ENCODE measurements around the gene CDT1. TPM values are rescaled to one million over a fixed set of nuclear protein-coding genes. Genes with fewer than 3 reads are reported as not detected.
A peak's percentile ranks its signal among the peaks of the same experiment; 100 is the strongest.
"Not testable (repeated sequence)": the region's sequence is repeated elsewhere in the genome, so short reads cannot be mapped to it uniquely, and the experiment has no call there.

The CDT1 gene
- total RNA-seq, 2 experiments from 2014 or later: 136 to 182 TPM

GRCh38 chr16:88784856-88785105, 18.8 kb upstream of the CDT1 start:
- Mint-ChIP-seq H3K36me3 (ENCODE audit: low read depth) (no peaks in the 10 kb centered on the region), H3K4me3 (peak overlapping the region; percentile 66), H3K9me3 (ENCODE audit: low read depth) (no peaks in the 10 kb centered on the region), H3K4me1 (peaks cover 44% of the 10 kb centered on the region), H3K27ac (no peak overlapping the region), H3K27me3 (no peaks in the 10 kb centered on the region)
- intact Hi-C loops (cut with DNase I, micrococcal nuclease): loop anchor here (1.0 to 10.0 kb wide), 11 partner anchors 19 to 830 kb away; partner anchors contain the start of genes BANP (in 1 of the 2), CDT1 (in 1 of the 2), IL17C (in 1 of the 2) and MVD (in 1 of the 2)
- ChIA-PET POLR2A (no interaction called here), CTCF (interaction anchor here (0.6 to 6.4 kb wide), 4 partner anchors 25 to 148 kb away, joined by 3 to 59 read pairs (median 4); no protein-coding TSS in a partner anchor)
- ATAC-seq (no peak), DNase-seq (no peak)

- peak; percentile 5 for ATAC-seq
- Mint-ChIP-seq H3K9me3 (ENCODE audit: low read depth) (no peaks in the 10 kb centered on the region), H3K4me1 (peaks cover 44% of the 10 kb centered on the region), H3K27me3 (no peaks in the 10 kb centered on the region), H3K4me3 (peak within 1 kb of the TSS; percentile 66), H3K36me3 (ENCODE audit: low read depth) (no peaks in the 10 kb centered on the region), H3K27ac (peak within 1 kb of the TSS; percentile 78)
- intact Hi-C loops (cut with DNase I, micrococcal nuclease): loop anchor here (1.0 to 10.0 kb wide), 11 partner anchors 18 to 831 kb away; partner anchors contain the start of genes BANP (in 1 of the 2), CDT1 (in 1 of the 2), IL17C (in 1 of the 2) and MVD (in 1 of the 2)
- ChIA-PET POLR2A (interaction anchor here (0.5 kb wide), 1 partner anchor 17 kb away, joined by 5 read pairs; no protein-coding TSS in a partner anchor), CTCF (interaction anchor here (0.6 to 6.4 kb wide), 4 partner anchors 18 to 462 kb away, joined by 3 to 59 read pairs (median 3); no protein-coding TSS in a partner anchor)
- DNase-seq: peak; percentile 85
These were observed 18.3 kb upstream of the CDT1 start, which contains the start of gene PIEZO1 for GRCh38 chr16:88785106-88785924. Gene PIEZO1 (minus strand): TSS chr16:88785220. CDS start chr16:88784964, 256 bp downstream.

- CTCF ChIA-PET: interaction anchor here (0.6 to 1.5 kb wide), 7 partner anchors 13 to 65 kb away, joined by 3 to 6 read pairs (median 4); no protein-coding TSS in a partner anchor
- peaks cover 40% of the 10 kb centered on the region for H3K4me1 Mint-ChIP-seq
- DNase-seq (no peak), ATAC-seq (no peak)
- POLR2A ChIA-PET: interaction anchor here (0.6 kb wide), 1 partner anchor 10 kb away, joined by 3 read pairs; no protein-coding TSS in a partner anchor
- no peak overlapping the region for H3K4me3 Mint-ChIP-seq
- no peaks in the 10 kb centered on the region for H3K36me3 Mint-ChIP-seq (ENCODE audit: low read depth)
- H3K9me3 Mint-ChIP-seq (ENCODE audit: low read depth): no peaks in the 10 kb centered on the region
- no peak overlapping the region for H3K27ac Mint-ChIP-seq
- no peaks in the 10 kb centered on the region for H3K27me3 Mint-ChIP-seq
- intact Hi-C loops (cut with DNase I, micrococcal nuclease): loop anchor here (10.0 kb wide), 4 partner anchors 153 to 833 kb away; partner anchors contain the start of genes BANP (in 1 of the 2), IL17C (in 1 of the 2), SPG7 (in 1 of the 2) and ZFPM1 (in 1 of the 2)
These were observed 15.8 kb upstream of the CDT1 start for GRCh38 chr16:88787579-88788314.

GRCh38 chr16:88788749-88789148, 14.8 kb upstream of the CDT1 start:
- POLR2A ChIA-PET; CTCF ChIA-PET; H3K27me3 Mint-ChIP-seq; H3K9me3 Mint-ChIP-seq (ENCODE audit: low read depth); H3K4me3 Mint-ChIP-seq; H3K36me3 Mint-ChIP-seq (ENCODE audit: low read depth); ATAC-seq; H3K27ac Mint-ChIP-seq; DNase-seq: not testable (repeated sequence)
- peaks cover 38% of the 10 kb centered on the region for H3K4me1 Mint-ChIP-seq
- intact Hi-C loops (cut with DNase I, micrococcal nuclease): loop anchor here (10.0 kb wide), 4 partner anchors 154 to 834 kb away; partner anchors contain the start of genes BANP (in 1 of the 2), IL17C (in 1 of the 2), SPG7 (in 1 of the 2) and ZFPM1 (in 1 of the 2)

GRCh38 chr16:88789594-88789993, 14.0 kb upstream of the CDT1 start:
- Mint-ChIP-seq H3K4me1 (peaks cover 40% of the 10 kb centered on the region), H3K27me3 (no peaks in the 10 kb centered on the region), H3K4me3 (no peak overlapping the region), H3K36me3 (ENCODE audit: low read depth) (no peaks in the 10 kb centered on the region), H3K9me3 (ENCODE audit: low read depth) (no peaks in the 10 kb centered on the region), H3K27ac (no peak overlapping the region)
- CTCF ChIA-PET: no interaction called here
- intact Hi-C loops (cut with DNase I, micrococcal nuclease): loop anchor here (10.0 kb wide), 4 partner anchors 155 to 835 kb away; partner anchors contain the start of genes BANP (in 1 of the 2), IL17C (in 1 of the 2), SPG7 (in 1 of the 2) and ZFPM1 (in 1 of the 2)
- DNase-seq: no peak
- POLR2A ChIA-PET: no interaction called here
- no peak for ATAC-seq

- ChIA-PET CTCF (no interaction called here), POLR2A (interaction anchor here (0.6 kb wide), 1 partner anchor 171 kb away, joined by 3 read pairs; no protein-coding TSS in a partner anchor)
- intact Hi-C loops (cut with DNase I, micrococcal nuclease): no loop called here
These were observed 13.0 kb upstream of the CDT1 start for GRCh38 chr16:88790312-88791211.

GRCh38 chr16:88792078-88792550, 11.5 kb upstream of the CDT1 start:
- POLR2A ChIA-PET: interaction anchor here (1.5 kb wide), 1 partner anchor 13 kb away, joined by 4 read pairs; no protein-coding TSS in a partner anchor
- H3K27me3 Mint-ChIP-seq: no peaks in the 10 kb centered on the region
- no peak overlapping the region for H3K4me3 Mint-ChIP-seq
- intact Hi-C loops (cut with DNase I, micrococcal nuclease): no loop called here
- CTCF ChIA-PET: interaction anchor here (0.7 to 1.2 kb wide), 2 partner anchors 11 to 337 kb away, joined by 3 to 4 read pairs; partner anchors contain the start of gene CDT1
- DNase-seq: no peak
- H3K4me1 Mint-ChIP-seq: peaks cover 45% of the 10 kb centered on the region
- no peaks in the 10 kb centered on the region for H3K9me3 Mint-ChIP-seq (ENCODE audit: low read depth)
- no peak overlapping the region for H3K27ac Mint-ChIP-seq
- no peaks in the 10 kb centered on the region for H3K36me3 Mint-ChIP-seq (ENCODE audit: low read depth)
- no peak for ATAC-seq

More at GRCh38 chr16:88790312-88791211, 13.0 kb upstream of the CDT1 start:
- Mint-ChIP-seq H3K4me1 (peaks cover 45% of the 10 kb centered on the region), H3K36me3 (ENCODE audit: low read depth) (no peaks in the 10 kb centered on the region), H3K27ac (peak overlapping the region; percentile 79), H3K9me3 (ENCODE audit: low read depth) (no peaks in the 10 kb centered on the region), H3K27me3 (no peaks in the 10 kb centered on the region), H3K4me3 (peak overlapping the region; percentile 61)
- DNase-seq: peak; percentile 83
- peak; percentile 82 for ATAC-seq

- POLR2A ChIA-PET: interaction anchor here (1.4 to 1.5 kb wide), 2 partner anchors 10 to 14 kb away, joined by 4 read pairs; no protein-coding TSS in a partner anchor
- CTCF ChIA-PET: interaction anchor here (1.2 to 2.2 kb wide), 3 partner anchors 10 to 18 kb away, joined by 4 to 8 read pairs (median 4); partner anchors contain the start of genes APRT and CDT1
- H3K9me3 Mint-ChIP-seq (ENCODE audit: low read depth): no peaks in the 10 kb centered on the region
- H3K27me3 Mint-ChIP-seq: no peaks in the 10 kb centered on the region
- H3K4me1 Mint-ChIP-seq: peaks cover 45% of the 10 kb centered on the region
- DNase-seq (no peak), ATAC-seq (no peak)
- H3K4me3 Mint-ChIP-seq: no peak overlapping the region
- no peak overlapping the region for H3K27ac Mint-ChIP-seq
- intact Hi-C loops (cut with DNase I, micrococcal nuclease): no loop called here
- H3K36me3 Mint-ChIP-seq (ENCODE audit: low read depth): no peaks in the 10 kb centered on the region
These were observed 10.8 kb upstream of the CDT1 start for GRCh38 chr16:88792668-88793250.

- no peaks in the 10 kb centered on the region for H3K36me3 Mint-ChIP-seq (ENCODE audit: low read depth)
- ChIA-PET CTCF (interaction anchor here (1.2 to 2.2 kb wide), 3 partner anchors 10 to 18 kb away, joined by 4 to 8 read pairs (median 4); partner anchors contain the start of genes APRT and CDT1), POLR2A (interaction anchor here (0.9 to 1.5 kb wide), 3 partner anchors 11 to 14 kb away, joined by 3 to 4 read pairs (median 4); no protein-coding TSS in a partner anchor)
- ATAC-seq (no peak), DNase-seq (no peak)
- H3K4me1 Mint-ChIP-seq: peaks cover 45% of the 10 kb centered on the region
- H3K4me3 Mint-ChIP-seq: no peak overlapping the region
- no peaks in the 10 kb centered on the region for H3K27me3 Mint-ChIP-seq
- H3K27ac Mint-ChIP-seq: no peak overlapping the region
- intact Hi-C loops (cut with DNase I, micrococcal nuclease): no loop called here
- no peaks in the 10 kb centered on the region for H3K9me3 Mint-ChIP-seq (ENCODE audit: low read depth)
These were observed 10.2 kb upstream of the CDT1 start for GRCh38 chr16:88793251-88793954.
